ENCODE results near the gene ABCC4.

Gene ABCC4

GRCh38 chr13:95155093-95155492 lies 146.2 kb downstream of the ABCC4 start:
- no peak overlapping the region for H3K4me3 Mint-ChIP-seq
- H3K4me1 Mint-ChIP-seq: no peaks in the 10 kb centered on the region
- no peak for ATAC-seq
- no peak for DNase-seq (ENCODE audit: low spot score in 2 of 2)
- no peak overlapping the region for H3K27ac Mint-ChIP-seq
- peaks cover 13% of the 10 kb centered on the region for H3K36me3 Mint-ChIP-seq
- no peaks in the 10 kb centered on the region for H3K9me3 Mint-ChIP-seq

- Mint-ChIP-seq H3K27ac (no peak overlapping the region), H3K4me1 (no peaks in the 10 kb centered on the region), H3K9me3 (no peaks in the 10 kb centered on the region), H3K4me3 (no peak overlapping the region), H3K36me3 (peaks cover 13% of the 10 kb centered on the region)
- DNase-seq (ENCODE audit: low spot score in 2 of 2) (no peak), ATAC-seq (no peak)
These were observed 146.8 kb downstream of the ABCC4 start for GRCh38 chr13:95154413-95154886.

GRCh38 chr13:95153647-95154412 lies 147.4 kb downstream of the ABCC4 start:
- Mint-ChIP-seq H3K4me1 (no peaks in the 10 kb centered on the region), H3K9me3 (no peaks in the 10 kb centered on the region), H3K4me3 (no peak overlapping the region), H3K36me3 (peaks cover 13% of the 10 kb centered on the region), H3K27ac (no peak overlapping the region)
- DNase-seq (ENCODE audit: low spot score in 2 of 2) (no peak), ATAC-seq (no peak)

- Mint-ChIP-seq H3K4me1 (no peaks in the 10 kb centered on the region), H3K36me3 (peaks cover 8% of the 10 kb centered on the region), H3K4me3 (no peak overlapping the region), H3K27ac (no peak overlapping the region), H3K9me3 (no peaks in the 10 kb centered on the region)
- DNase-seq (ENCODE audit: low spot score in 2 of 2) (no peak), ATAC-seq (no peak)
These were observed 149.2 kb downstream of the ABCC4 start for GRCh38 chr13:95151942-95152587.

- DNase-seq (ENCODE audit: low spot score in 2 of 2) (no peak), ATAC-seq (peak; percentile 44)
- Mint-ChIP-seq H3K27ac (no peak overlapping the region), H3K36me3 (no peaks in the 10 kb centered on the region), H3K4me3 (no peak overlapping the region), H3K4me1 (no peaks in the 10 kb centered on the region), H3K9me3 (no peaks in the 10 kb centered on the region)
These were observed 150.7 kb downstream of the ABCC4 start for GRCh38 chr13:95150555-95150954.

- H3K27ac Mint-ChIP-seq: no peak overlapping the region
- no peaks in the 10 kb centered on the region for H3K9me3 Mint-ChIP-seq
- H3K4me1 Mint-ChIP-seq: no peaks in the 10 kb centered on the region
- peaks cover 9% of the 10 kb centered on the region for H3K36me3 Mint-ChIP-seq
- ATAC-seq (no peak), DNase-seq (ENCODE audit: low spot score in 2 of 2) (no peak)
- no peak overlapping the region for H3K4me3 Mint-ChIP-seq
These were observed 154.8 kb downstream of the ABCC4 start for GRCh38 chr13:95146486-95146885.

GRCh38 chr13:95145587-95145986 lies 155.7 kb downstream of the ABCC4 start:
- H3K36me3 Mint-ChIP-seq: peaks cover 9% of the 10 kb centered on the region
- H3K27ac Mint-ChIP-seq: no peak overlapping the region
- no peak for DNase-seq (ENCODE audit: low spot score in 2 of 2)
- ATAC-seq: no peak
- H3K4me1 Mint-ChIP-seq: no peaks in the 10 kb centered on the region
- H3K9me3 Mint-ChIP-seq: no peaks in the 10 kb centered on the region
- no peak overlapping the region for H3K4me3 Mint-ChIP-seq

- peaks cover 5% of the 10 kb centered on the region for H3K4me1 Mint-ChIP-seq
- no peak overlapping the region for H3K4me3 Mint-ChIP-seq
- ATAC-seq: no peak
- no peak for DNase-seq (ENCODE audit: low spot score in 2 of 2)
- H3K27ac Mint-ChIP-seq: no peak overlapping the region
- no peaks in the 10 kb centered on the region for H3K9me3 Mint-ChIP-seq
- H3K36me3 Mint-ChIP-seq: peaks cover 15% of the 10 kb centered on the region
These were observed 160.7 kb downstream of the ABCC4 start for GRCh38 chr13:95140502-95140901.

- Mint-ChIP-seq H3K27ac (no peak overlapping the region), H3K4me3 (no peak overlapping the region), H3K4me1 (peaks cover 5% of the 10 kb centered on the region), H3K9me3 (no peaks in the 10 kb centered on the region), H3K36me3 (peaks cover 6% of the 10 kb centered on the region)
- DNase-seq (ENCODE audit: low spot score in 2 of 2) (no peak), ATAC-seq (no peak)
These were observed 162.2 kb downstream of the ABCC4 start for GRCh38 chr13:95138876-95139585.

- DNase-seq (ENCODE audit: low spot score in 2 of 2): no peak
- peaks cover 6% of the 10 kb centered on the region for H3K36me3 Mint-ChIP-seq
These were observed 164.2 kb downstream of the ABCC4 start for GRCh38 chr13:95137096-95137495.

GRCh38 chr13:95136638-95137037 lies 164.6 kb downstream of the ABCC4 start:
- Mint-ChIP-seq H3K4me1 (peaks cover 5% of the 10 kb centered on the region), H3K27ac (peak overlapping the region; percentile 32), H3K9me3 (no peaks in the 10 kb centered on the region), H3K36me3 (peaks cover 6% of the 10 kb centered on the region), H3K4me3 (no peak overlapping the region)
- DNase-seq (ENCODE audit: low spot score in 2 of 2) (no peak), ATAC-seq (no peak)

More at GRCh38 chr13:95137096-95137495, 164.2 kb downstream of the ABCC4 start:
- H3K9me3 Mint-ChIP-seq: no peaks in the 10 kb centered on the region
- peak overlapping the region; percentile 32 for H3K27ac Mint-ChIP-seq
- H3K4me1 Mint-ChIP-seq: peaks cover 5% of the 10 kb centered on the region
- H3K4me3 Mint-ChIP-seq: no peak overlapping the region
- ATAC-seq: peak; percentile 90

GRCh38 chr13:95133498-95133897 lies 167.8 kb downstream of the ABCC4 start:
- ATAC-seq (no peak), DNase-seq (ENCODE audit: low spot score in 2 of 2) (no peak)
- no peak overlapping the region for H3K4me3 Mint-ChIP-seq
- H3K9me3 Mint-ChIP-seq: no peaks in the 10 kb centered on the region
- H3K4me1 Mint-ChIP-seq: peaks cover 5% of the 10 kb centered on the region
- peaks cover 5% of the 10 kb centered on the region for H3K36me3 Mint-ChIP-seq
- H3K27ac Mint-ChIP-seq: no peak overlapping the region

- no peaks in the 10 kb centered on the region for H3K9me3 Mint-ChIP-seq
- H3K36me3 Mint-ChIP-seq: peaks cover 5% of the 10 kb centered on the region
- no peaks in the 10 kb centered on the region for H3K4me1 Mint-ChIP-seq
- H3K27ac Mint-ChIP-seq: no peak overlapping the region
- ATAC-seq (no peak), DNase-seq (ENCODE audit: low spot score in 2 of 2) (no peak)
- H3K4me3 Mint-ChIP-seq: no peak overlapping the region
These were observed 172.2 kb downstream of the ABCC4 start for GRCh38 chr13:95129004-95129403.

GRCh38 chr13:95128045-95128643 lies 173.1 kb downstream of the ABCC4 start:
- H3K9me3 Mint-ChIP-seq: no peaks in the 10 kb centered on the region
- no peak for ATAC-seq
- no peak overlapping the region for H3K27ac Mint-ChIP-seq
- H3K4me1 Mint-ChIP-seq: no peaks in the 10 kb centered on the region
- no peak for DNase-seq (ENCODE audit: low spot score in 2 of 2)
- no peak overlapping the region for H3K4me3 Mint-ChIP-seq
- H3K36me3 Mint-ChIP-seq: peaks cover 12% of the 10 kb centered on the region

GRCh38 chr13:95124959-95125358 lies 176.3 kb downstream of the ABCC4 start:
- Mint-ChIP-seq H3K9me3 (no peaks in the 10 kb centered on the region), H3K27ac (no peak overlapping the region), H3K36me3 (peaks cover 8% of the 10 kb centered on the region), H3K4me1 (no peaks in the 10 kb centered on the region), H3K4me3 (no peak overlapping the region)
- no peak for ATAC-seq
- no peak for DNase-seq (ENCODE audit: low spot score in 2 of 2)
